GM12864 (cell line): ENCODE data around the gene ATP8A2.

ENCODE experiments used
- DNase-seq: peaks from one replicate; pipeline ENCODE4 v3.0.0-alpha.2; 2011; ENCODE audit warnings: low read depth
- H3K4me3 ChIP-seq: 2 replicates; pipeline ENCODE4 v1.5.1; 2011; ENCODE audit warnings: mild to moderate bottlenecking, low read depth, low read length, control low read depth
- TF ChIP-seq, protein P1 (sequence below): IDR thresholded peaks from 2 replicates; pipeline ENCODE4 v1.5.1; 2011; ENCODE audit warnings: low read depth, mild to moderate bottlenecking, moderate library complexity, low read length, control low read depth, inconsistent platforms; ENCODE audit errors: missing control alignments

ATP8A2 gene

DNA sequence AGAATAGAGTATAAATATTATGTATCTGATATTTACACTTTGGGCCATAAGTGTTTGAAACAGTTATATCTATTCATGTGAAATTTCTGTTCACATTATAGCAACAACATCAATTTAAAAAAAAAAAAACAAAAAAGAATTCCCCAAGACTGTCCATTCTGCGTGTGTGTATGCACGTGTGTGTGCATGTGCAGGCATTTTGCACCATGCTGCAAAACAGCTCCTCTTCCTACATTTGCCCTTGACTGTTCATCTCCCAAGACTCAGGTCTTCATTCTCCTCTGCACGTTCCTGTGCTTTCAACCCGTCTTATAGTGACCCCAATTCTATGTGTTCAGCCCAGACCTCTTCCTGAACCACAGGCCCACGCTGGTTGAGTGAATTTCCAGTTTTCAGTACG lies 530.7 kb downstream of the ATP8A2 start:
- peak overlapping the region; percentile 13 for H3K4me3 ChIP-seq
- no peak for DNase-seq
- TF ChIP-seq, protein P1, sequence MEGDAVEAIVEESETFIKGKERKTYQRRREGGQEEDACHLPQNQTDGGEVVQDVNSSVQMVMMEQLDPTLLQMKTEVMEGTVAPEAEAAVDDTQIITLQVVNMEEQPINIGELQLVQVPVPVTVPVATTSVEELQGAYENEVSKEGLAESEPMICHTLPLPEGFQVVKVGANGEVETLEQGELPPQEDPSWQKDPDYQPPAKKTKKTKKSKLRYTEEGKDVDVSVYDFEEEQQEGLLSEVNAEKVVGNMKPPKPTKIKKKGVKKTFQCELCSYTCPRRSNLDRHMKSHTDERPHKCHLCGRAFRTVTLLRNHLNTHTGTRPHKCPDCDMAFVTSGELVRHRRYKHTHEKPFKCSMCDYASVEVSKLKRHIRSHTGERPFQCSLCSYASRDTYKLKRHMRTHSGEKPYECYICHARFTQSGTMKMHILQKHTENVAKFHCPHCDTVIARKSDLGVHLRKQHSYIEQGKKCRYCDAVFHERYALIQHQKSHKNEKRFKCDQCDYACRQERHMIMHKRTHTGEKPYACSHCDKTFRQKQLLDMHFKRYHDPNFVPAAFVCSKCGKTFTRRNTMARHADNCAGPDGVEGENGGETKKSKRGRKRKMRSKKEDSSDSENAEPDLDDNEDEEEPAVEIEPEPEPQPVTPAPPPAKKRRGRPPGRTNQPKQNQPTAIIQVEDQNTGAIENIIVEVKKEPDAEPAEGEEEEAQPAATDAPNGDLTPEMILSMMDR: no peak

GRCh38 chr13:25902891-25903341 lies 531.1 kb downstream of the ATP8A2 start:
- peak overlapping the region; percentile 13; the same call in 1 of the 2 replicates for H3K4me3 ChIP-seq
- DNase-seq: peak; percentile 40

DNA sequence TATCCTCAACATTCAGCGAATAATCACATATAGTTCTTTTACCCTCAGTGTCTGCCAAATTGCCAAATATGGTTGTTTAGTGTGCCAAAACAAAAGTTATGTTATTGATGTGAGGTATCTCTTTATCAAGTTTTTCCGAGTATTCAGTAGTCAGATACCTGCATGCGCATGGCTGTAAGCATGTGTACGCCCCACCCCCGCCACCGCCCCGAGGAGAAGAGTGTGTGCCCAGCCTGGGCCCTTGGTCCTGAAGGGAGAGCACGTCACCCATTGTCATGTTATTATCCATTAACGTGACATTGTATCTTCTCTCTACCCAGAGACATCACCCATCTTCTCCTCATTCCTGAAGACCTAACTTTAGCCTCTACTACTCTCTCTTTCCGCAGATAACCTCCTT lies 533.1 kb downstream of the ATP8A2 start:
- no peak overlapping the region for H3K4me3 ChIP-seq
- no peak for DNase-seq
- TF ChIP-seq, protein P1: no peak

More at GRCh38 chr13:25902891-25903341, 531.1 kb downstream of the ATP8A2 start:
- TF ChIP-seq, protein P1: no peak

DNA sequence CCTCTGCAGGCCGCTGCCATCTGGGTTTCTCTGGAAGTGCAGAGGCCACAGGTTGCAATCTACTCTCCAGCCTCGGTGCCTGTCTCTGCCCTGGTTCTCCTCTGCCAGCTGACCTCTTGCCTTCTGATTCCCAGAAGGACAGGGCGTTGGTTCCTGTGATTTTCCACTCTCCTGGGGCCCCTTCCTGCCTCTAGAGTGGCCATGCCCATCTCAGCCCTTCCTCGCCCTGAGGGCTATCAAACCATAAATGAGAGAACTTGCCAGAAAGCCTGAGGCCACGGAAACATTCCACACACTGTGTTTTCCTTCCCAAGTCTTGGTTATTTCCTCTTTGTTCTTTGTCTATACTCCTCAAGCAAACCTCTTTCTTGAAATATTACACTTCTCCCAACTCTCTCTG lies 533.8 kb downstream of the ATP8A2 start:
- TF ChIP-seq, protein P1: no peak
- DNase-seq: no peak

GRCh38 chr13:25906191-25906661 lies 534.5 kb downstream of the ATP8A2 start:
- no peak for DNase-seq
- TF ChIP-seq, protein P1: no peak
- no peak overlapping the region for H3K4me3 ChIP-seq

More for the DNA sequence above, 533.8 kb downstream of the ATP8A2 start:
- H3K4me3 ChIP-seq: no peak overlapping the region

DNA sequence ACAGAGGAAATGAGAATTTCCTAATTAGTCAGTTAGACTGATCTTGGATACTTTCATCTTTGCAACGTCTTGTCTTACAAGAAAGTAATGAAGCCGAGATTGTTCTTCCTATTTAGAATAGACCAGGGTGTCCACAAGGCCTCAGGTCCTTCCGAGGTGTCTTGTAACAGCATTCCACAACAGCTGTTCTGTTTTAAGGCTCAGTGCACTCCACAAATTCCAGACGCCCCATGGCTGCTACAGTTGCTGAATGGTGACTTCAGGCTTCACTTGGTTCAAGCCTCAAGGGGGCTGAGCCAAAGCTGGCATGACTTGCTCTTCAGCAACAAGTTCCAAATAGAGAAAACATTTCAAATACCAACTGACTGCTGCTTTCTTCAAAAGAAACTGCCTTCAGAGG lies 536.6 kb downstream of the ATP8A2 start:
- H3K4me3 ChIP-seq: no peak overlapping the region
- TF ChIP-seq, protein P1: no peak
- no peak for DNase-seq

DNA sequence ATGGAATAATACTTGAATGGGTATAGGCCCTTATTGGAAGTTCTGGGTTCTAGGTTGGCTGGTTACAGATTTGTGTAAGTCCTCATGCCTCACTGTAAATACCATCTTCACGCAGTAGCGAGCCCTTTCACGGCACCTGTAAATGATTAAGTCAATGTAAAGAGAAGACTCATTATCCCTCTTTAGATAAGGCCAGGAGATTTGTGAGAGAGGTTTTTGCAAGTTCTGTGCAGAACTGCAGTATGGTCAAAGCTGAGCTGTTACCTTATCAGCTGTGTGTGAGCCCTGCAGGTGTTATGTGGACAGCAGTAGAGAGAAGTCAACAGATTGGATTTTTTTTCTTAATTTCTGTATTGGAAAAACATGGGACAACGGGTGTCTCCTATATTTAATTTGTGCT lies 538.5 kb downstream of the ATP8A2 start:
- TF ChIP-seq, protein P1: no peak
- DNase-seq: no peak
- H3K4me3 ChIP-seq: no peak overlapping the region
